ENCODE results near the gene FOLR2.

The FOLR2 gene

GRCh38 chr11:72229925-72230763 lies 13.6 kb downstream of the FOLR2 start:
- no peak for DNase-seq (ENCODE audit: low read depth in 2 of 2, low spot score in 1 of 2)

- no peak for DNase-seq (ENCODE audit: low read depth in 2 of 2, low spot score in 1 of 2)
These were observed 14.3 kb downstream of the FOLR2 start for GRCh38 chr11:72230764-72231365.

GRCh38 chr11:72231396-72232259 lies 15.0 kb downstream of the FOLR2 start:
- no peak for DNase-seq (ENCODE audit: low read depth in 2 of 2, low spot score in 1 of 2)

GRCh38 chr11:72232260-72233055 lies 15.9 kb downstream of the FOLR2 start:
- DNase-seq (ENCODE audit: low read depth in 2 of 2, low spot score in 1 of 2) = no peak

GRCh38 chr11:72233056-72233772 lies 16.6 kb downstream of the FOLR2 start:
- DNase-seq (ENCODE audit: low read depth in 2 of 2, low spot score in 1 of 2) = no peak

- DNase-seq (ENCODE audit: low read depth in 2 of 2, low spot score in 1 of 2) = no peak
These were observed 17.3 kb downstream of the FOLR2 start for GRCh38 chr11:72233773-72234513.

- no peak for DNase-seq (ENCODE audit: low read depth in 2 of 2, low spot score in 1 of 2)
These were observed 17.9 kb downstream of the FOLR2 start for GRCh38 chr11:72234514-72234830.

- no peak for DNase-seq (ENCODE audit: low read depth in 2 of 2, low spot score in 1 of 2)
These were observed 18.3 kb downstream of the FOLR2 start for GRCh38 chr11:72234920-72235319.

GRCh38 chr11:72235351-72236057 lies 18.9 kb downstream of the FOLR2 start:
- no peak for DNase-seq (ENCODE audit: low read depth in 2 of 2, low spot score in 1 of 2)

GRCh38 chr11:72236083-72236697 lies 19.6 kb downstream of the FOLR2 start:
- DNase-seq (ENCODE audit: low read depth in 2 of 2, low spot score in 1 of 2) = no peak

- DNase-seq (ENCODE audit: low read depth in 2 of 2, low spot score in 1 of 2) = no peak
These were observed 20.1 kb downstream of the FOLR2 start for GRCh38 chr11:72236774-72237111.

GRCh38 chr11:72237112-72237931 lies 20.7 kb downstream of the FOLR2 start:
- DNase-seq (ENCODE audit: low read depth in 2 of 2, low spot score in 1 of 2) = no peak

GRCh38 chr11:72238040-72238450 lies 21.5 kb downstream of the FOLR2 start:
- DNase-seq (ENCODE audit: low read depth in 2 of 2, low spot score in 1 of 2) = no peak

- DNase-seq (ENCODE audit: low read depth in 2 of 2, low spot score in 1 of 2) = no peak
These were observed 22.1 kb downstream of the FOLR2 start for GRCh38 chr11:72238492-72239312.

GRCh38 chr11:72239313-72239848 lies 22.8 kb downstream of the FOLR2 start:
- DNase-seq (ENCODE audit: low read depth in 2 of 2, low spot score in 1 of 2) = no peak

GRCh38 chr11:72239849-72240460 lies 23.4 kb downstream of the FOLR2 start:
- DNase-seq (ENCODE audit: low read depth in 2 of 2, low spot score in 1 of 2) = no peak

All from stimulated activated CD8-positive, alpha-beta memory T cell treated with anti-CD3 and anti-CD28 coated beads, Interleukin-4, amount 100 ng/mL, for 1 hour (primary cell).